ENCODE data around the gene ITPK1.

DNA sequence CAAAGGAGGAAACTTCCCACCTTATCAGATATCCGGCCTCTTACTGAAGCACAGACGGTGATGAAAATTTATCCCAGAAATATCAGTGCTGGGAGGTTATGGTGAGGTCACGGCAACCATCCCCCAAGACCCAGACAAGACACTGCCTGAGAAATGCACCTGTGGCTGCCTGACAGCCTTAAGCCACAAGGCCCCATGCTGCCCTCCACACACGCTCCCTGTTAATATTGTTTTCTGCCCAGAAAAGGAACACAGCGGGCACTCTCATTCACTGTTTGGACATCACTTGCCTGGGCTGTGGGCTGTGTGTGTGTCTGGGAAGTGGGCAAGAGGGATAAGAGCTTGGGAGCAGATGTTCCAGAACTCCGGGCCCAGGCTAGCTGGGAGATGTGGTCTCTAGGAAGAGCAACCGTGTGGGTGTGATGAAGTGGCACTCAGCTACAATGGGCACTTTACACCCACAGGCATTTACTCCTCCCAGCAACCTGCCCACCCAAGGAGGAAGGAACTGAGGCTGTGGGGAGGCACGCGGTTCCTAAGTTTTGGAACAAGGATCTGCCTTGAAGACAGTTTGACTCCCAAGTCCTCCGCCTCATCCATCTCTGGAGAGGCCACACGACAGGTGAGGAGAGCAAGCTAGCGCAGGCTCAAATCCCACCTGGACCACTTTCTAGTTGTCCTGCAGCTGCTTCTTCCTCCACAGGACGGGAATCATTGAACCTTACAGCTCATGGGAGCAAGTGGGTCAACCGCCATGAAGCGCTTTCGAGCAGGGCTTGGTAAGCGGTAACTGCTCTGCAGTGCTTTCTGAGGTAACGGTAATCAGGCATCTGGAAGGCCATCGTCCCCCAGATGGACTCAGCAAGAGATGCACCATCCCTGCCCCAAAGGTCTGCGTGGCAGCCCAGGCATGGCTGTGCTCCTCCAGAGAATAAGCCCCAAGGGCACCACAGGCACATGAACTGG, 101.4 kb downstream of the ITPK1 start:
- TF ChIP-seq, protein P1, sequence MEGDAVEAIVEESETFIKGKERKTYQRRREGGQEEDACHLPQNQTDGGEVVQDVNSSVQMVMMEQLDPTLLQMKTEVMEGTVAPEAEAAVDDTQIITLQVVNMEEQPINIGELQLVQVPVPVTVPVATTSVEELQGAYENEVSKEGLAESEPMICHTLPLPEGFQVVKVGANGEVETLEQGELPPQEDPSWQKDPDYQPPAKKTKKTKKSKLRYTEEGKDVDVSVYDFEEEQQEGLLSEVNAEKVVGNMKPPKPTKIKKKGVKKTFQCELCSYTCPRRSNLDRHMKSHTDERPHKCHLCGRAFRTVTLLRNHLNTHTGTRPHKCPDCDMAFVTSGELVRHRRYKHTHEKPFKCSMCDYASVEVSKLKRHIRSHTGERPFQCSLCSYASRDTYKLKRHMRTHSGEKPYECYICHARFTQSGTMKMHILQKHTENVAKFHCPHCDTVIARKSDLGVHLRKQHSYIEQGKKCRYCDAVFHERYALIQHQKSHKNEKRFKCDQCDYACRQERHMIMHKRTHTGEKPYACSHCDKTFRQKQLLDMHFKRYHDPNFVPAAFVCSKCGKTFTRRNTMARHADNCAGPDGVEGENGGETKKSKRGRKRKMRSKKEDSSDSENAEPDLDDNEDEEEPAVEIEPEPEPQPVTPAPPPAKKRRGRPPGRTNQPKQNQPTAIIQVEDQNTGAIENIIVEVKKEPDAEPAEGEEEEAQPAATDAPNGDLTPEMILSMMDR (IDR thresholded peaks at IDR 0.05), result no peak
- no peak for TF ChIP-seq POLR2AphosphoS5 (IDR thresholded peaks at IDR 0.05)
- no peak for TF ChIP-seq POLR2A (IDR thresholded peaks at IDR 0.05)

All from stomach (tissue), 4 donors.